Tibial nerve (tissue), 4 donors: Measurements from ENCODE around the gene SMAD5.

Source experiments
- CTCF ChIP-seq, 5 experiments: fragments of 200-600 bp in 3 of 5; fragments of 450-650 bp in 2 of 5; sonication (generic) in 3 of 5; IDR thresholded peaks; one replicate each; pipeline ENCODE4 v1.5.1; 2016 to 2019; ENCODE audit warnings: antibody characterized with exemption in 5 of 5, mild to moderate bottlenecking in 3 of 5, moderate library complexity in 2 of 5
- EP300 ChIP-seq, 2 donors: sonication (generic); formaldehyde crosslinking; IDR thresholded peaks; one replicate each; pipeline ENCODE4 v1.6.1; 2017; ENCODE audit warnings: antibody characterized with exemption in 2 of 2, mild to moderate bottlenecking in 1 of 2
- POLR2A ChIP-seq, 2 donors: fragments of 450-650 bp; IDR thresholded peaks; one replicate each; pipeline ENCODE4 v1.6.1; 2017; ENCODE audit warnings: antibody characterized with exemption in 2 of 2, mild to moderate bottlenecking in 2 of 2, moderate library complexity in 2 of 2

- TF ChIP-seq CTCF (IDR thresholded peaks at IDR 0.05), result no peak
- no peak for TF ChIP-seq POLR2A (IDR thresholded peaks at IDR 0.05)
- no peak for TF ChIP-seq EP300 (IDR thresholded peaks at IDR 0.05)
Observed at GRCh38 chr5:136182618-136183017, 50.0 kb downstream of the SMAD5 start.
